ENCODE measurements around the gene ANAPC5.

- TF ChIP-seq POLR2AphosphoS5 (IDR thresholded peaks at IDR 0.05; ENCODE audit: borderline replicate concordance, low read depth, low read length) = no peak
- no peak for TF ChIP-seq EZH2 (IDR thresholded peaks at IDR 0.05)
These were observed 78.0 kb downstream of the ANAPC5 start for GRCh38 chr12:121274036-121274763.
